SK-N-SH (cell line): ENCODE measurements around the gene LY6G5C.

Experiments used
- CTCF ChIP-seq: fragments of 200-600 bp; sonication (generic); IDR thresholded peaks from 2 replicates; pipeline ENCODE4 v1.6.1; 2017; ENCODE audit warnings: antibody characterized with exemption, mild to moderate bottlenecking, moderate library complexity
- EZH2phosphoT487 ChIP-seq: fragments of 200-600 bp; sonication (generic); IDR thresholded peaks from 2 replicates; pipeline ENCODE4 v1.6.1; 2017; ENCODE audit warnings: low read depth, mixed run types, mild to moderate bottlenecking, antibody characterized with exemption, moderate library complexity, borderline replicate concordance
- TEAD4 ChIP-seq: IDR thresholded peaks from 2 replicates; pipeline ENCODE4 v1.4.0; 2012; ENCODE audit warnings: mild to moderate bottlenecking, borderline replicate concordance; ENCODE audit not compliant: insufficient read depth

- TF ChIP-seq EZH2phosphoT487 (no peak), CTCF (no peak), TEAD4 (no peak)
Observed at GRCh38 chr6:31705931-31706330, 25.1 kb upstream of the LY6G5C start.
